GM18873 (cell line): ENCODE data around the gene CYP39A1.

Experiments used
- ATAC-seq: cut with Tn5 transposase; IDR thresholded peaks from one replicate; pipeline ENCODE4 v1.9.1; 2021; ENCODE audit warnings: mild to moderate bottlenecking, moderate library complexity, moderate number of reproducible peaks; ENCODE audit not compliant: unreplicated experiment, low FRiP score

The CYP39A1 gene

GRCh38 chr6:46605091-46605797 lies 47.4 kb downstream of the CYP39A1 start:
- ATAC-seq = peak; percentile 53

DNA sequence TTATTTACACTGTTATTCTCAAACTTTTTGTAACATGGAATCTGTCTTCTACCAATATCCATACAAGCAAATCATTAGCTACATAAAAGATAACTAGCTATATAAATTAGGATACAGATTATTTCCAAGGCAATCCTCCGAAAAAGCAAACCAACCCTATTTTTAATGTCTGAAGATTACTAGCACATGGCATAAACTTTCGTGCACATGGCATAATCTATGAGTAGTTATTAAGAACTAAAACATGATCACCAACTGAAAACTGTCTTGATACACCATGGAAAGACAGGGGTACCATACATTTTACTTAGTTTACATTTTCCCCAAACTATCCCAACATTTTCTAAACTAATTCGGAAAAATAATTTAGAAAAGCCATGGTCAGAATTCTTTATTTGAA lies 54.4 kb downstream of the CYP39A1 start:
- ATAC-seq = no peak

DNA sequence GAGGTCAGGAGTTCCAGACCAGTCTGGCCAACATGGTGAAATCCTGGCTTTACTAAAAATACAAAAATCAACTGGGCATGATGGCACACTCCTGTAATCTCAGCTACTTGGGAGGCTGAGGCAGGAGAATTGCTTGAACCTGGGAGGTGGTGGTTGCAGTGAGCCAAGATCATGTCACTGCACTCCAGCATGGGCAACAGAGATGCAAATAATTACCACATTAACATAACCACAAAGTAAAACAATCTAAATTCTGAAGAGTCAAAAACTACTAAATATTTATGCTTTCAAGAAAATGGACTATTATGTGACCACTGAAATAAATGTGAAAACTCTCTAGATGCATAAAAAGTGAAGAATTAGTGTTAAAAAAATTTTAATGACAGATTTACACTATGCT lies 59.9 kb downstream of the CYP39A1 start:
- ATAC-seq = no peak

DNA sequence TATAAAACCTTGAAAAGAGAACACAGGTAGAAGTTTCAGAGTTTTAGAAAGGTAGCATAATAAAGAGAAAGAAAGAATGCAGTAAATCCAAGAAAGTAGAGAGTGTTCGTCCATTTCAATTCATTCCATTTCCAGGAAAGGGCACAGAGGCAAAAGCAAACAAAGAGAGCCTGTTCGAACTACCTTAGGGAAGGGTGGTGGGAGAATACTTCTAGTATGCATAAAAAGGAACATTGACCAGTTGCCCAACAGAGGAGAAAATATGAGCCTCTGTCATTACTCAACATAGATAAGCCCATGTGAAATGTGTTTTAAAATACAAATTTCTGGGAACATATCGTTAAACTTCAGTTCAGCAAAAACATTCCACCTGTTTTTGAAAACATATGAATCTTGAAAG lies 60.6 kb downstream of the CYP39A1 start:
- ATAC-seq = no peak

- no peak for ATAC-seq
Measured at GRCh38 chr6:46590765-46591164, 61.9 kb downstream of the CYP39A1 start.

DNA sequence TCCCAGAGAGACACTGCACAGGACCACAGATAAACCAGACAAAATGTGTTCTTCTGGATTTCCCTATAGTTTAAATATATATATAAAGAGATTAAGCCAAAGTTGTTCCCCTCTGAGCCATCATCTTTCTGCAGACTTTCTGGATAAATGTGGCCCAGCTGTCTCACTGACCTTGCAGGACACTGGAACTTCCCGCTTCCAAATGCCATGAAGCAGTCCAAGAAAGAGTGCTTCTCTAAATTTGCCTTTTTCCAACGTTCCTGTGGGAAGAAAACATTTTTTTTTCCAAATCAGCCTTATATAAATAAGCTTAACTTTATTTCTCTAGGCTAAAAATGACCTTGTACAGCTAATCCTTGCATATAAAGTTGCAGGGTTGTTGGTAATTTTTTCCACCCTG lies 65.7 kb downstream of the CYP39A1 start:
- no peak for ATAC-seq

DNA sequence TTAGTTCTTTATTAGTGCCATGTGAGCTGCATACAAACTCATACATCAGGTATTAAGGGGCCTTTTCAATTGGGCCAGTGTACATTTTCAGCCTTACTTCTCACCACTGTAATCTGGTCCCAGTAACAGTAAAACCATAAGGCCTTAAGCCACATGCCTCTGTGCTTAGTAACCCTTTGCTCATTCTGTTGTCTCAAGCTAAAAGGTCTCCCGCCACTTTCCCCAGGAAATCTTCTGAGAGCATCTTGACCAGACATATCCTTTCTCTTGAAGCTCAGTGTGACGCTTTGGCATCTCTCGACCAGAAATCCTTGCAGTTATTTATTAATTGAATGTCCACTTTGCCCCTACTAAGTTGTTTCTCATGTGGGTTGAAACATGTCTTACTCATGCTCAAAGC lies 68.0 kb downstream of the CYP39A1 start:
- ATAC-seq = no peak

- no peak for ATAC-seq
Measured at GRCh38 chr6:46583721-46584120, 68.9 kb downstream of the CYP39A1 start.

- no peak for ATAC-seq
Measured at GRCh38 chr6:46583081-46583480, 69.5 kb downstream of the CYP39A1 start.

DNA sequence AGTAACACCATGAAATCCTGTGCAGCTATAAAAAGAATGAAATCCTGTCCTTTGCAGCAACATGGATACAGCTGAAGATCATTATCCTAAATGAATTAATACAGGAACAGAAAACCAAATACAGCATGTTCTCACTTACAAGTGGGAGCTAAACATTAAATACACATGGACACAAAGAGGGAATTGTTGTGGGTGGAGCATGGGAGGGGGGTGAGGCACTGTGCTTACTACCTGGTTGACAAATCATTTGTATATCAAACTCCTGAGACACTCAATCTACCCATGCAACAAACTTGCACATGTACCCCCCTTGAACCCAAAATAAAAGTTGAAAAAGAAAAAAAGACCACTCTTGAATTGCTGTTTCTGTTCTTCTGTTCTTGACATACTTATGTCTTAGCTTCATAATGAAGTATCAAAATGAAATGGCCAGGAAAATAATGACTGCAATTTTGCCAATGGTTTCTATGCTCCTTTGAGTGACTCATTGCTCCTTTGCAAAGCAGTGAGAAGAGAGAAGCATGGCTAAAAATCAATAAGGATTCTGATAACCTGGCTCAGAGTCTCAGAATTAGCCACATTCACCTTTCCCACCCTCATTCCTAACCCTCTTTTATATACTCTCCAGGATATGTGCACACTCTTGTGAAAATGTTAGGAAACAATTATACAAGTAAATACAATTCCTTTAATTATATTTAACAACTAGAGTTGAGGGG lies 71.0 kb downstream of the CYP39A1 start:
- ATAC-seq = no peak

- ATAC-seq = no peak
Measured at GRCh38 chr6:46575530-46575929, 77.1 kb downstream of the CYP39A1 start.

- no peak for ATAC-seq
Measured at GRCh38 chr6:46573140-46573539, 79.5 kb downstream of the CYP39A1 start.

DNA sequence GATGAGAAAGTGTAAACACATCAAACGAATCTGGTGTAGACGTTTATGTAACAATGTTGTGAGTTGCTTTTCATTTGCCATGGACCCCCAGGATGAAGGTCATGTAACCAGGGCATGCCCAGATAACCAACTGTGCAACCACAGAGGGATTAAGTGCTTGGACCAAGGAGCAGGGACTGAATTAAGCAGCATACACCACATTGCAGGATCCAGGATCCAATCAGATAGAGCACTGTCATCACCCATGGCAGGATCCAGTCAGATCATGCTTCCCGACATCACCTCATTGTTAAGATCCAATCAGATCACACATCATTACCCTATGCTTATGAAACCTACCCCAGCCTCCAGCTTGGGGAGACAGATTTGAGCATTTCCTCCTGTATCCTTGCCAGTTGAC lies 87.1 kb downstream of the CYP39A1 start:
- ATAC-seq = no peak

- no peak for ATAC-seq
Measured at GRCh38 chr6:46563924-46564323, 88.7 kb downstream of the CYP39A1 start.

- ATAC-seq = no peak
Measured at GRCh38 chr6:46556053-46556452, 96.6 kb downstream of the CYP39A1 start.

- ATAC-seq = no peak
Measured at GRCh38 chr6:46555129-46555528, 97.5 kb downstream of the CYP39A1 start.

- no peak for ATAC-seq
Measured at GRCh38 chr6:46549155-46549554, 103.5 kb downstream of the CYP39A1 start.

DNA sequence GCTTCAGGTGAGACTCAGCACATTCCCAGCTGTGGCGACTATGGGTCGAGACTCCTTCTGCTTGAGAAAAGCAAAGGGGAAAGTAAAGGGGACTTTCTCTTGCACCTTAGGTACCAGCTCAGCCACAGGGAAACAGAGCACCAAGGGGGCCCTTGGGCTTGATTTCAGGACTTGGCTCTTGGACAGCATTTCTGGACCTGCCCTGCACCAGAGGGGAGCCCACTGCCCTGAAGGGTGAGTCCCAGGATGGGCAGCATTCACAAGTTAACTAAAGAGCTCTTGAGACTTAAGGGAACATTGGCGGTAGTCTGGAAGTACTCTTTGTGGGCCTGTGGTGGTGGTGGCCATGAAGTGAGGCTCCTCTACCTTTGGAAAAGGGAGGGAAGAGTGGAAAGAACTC lies 111.1 kb downstream of the CYP39A1 start:
- ATAC-seq = no peak

GRCh38 chr6:46539866-46540265 lies 112.8 kb downstream of the CYP39A1 start:
- no peak for ATAC-seq

DNA sequence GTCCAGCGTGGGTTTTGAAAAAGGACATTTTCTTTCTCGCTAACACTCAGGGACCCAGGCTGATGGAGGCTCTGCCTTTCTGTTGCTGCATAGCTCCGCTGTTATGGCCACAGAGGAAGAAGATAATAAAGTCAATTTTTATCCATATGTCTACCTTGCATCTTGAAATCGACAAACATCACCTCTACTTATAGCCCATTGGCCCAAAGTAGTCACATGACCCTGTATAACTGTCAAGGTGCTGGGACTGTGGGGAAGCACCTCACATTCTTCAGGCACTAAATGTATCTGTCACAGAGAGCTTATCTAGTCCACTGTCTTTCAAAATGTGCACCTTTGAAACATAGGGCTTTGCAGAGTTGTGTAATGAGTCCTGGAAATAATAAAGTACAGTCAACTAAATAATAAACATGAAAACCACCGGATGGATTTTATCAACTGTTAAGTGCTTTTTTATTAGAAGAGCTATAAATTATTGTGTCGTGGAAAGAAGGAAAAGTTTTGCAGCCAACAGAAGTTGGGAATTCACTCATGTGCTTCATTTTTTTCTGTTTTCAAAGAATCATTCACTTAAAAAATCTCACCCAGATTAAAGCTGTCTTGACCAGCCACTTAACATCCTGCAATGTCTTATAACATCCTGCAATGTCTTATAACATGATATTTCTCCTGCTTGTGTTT lies 113.7 kb downstream of the CYP39A1 start:
- no peak for ATAC-seq

- no peak for ATAC-seq
Measured at GRCh38 chr6:46530896-46531295, 121.7 kb downstream of the CYP39A1 start.
